ENCODE results near the gene LRRC36. TPM values are rescaled to one million over a fixed set of nuclear protein-coding genes. Genes with fewer than 3 reads are reported as not detected.

Gene LRRC36
- total and polyA plus RNA-seq, 2 experiments from 2014 or later: 1.2 TPM; not detected in 1

GRCh38 chr16:67399749-67400704 is 73.4 kb downstream of the LRRC36 start:
- Histone ChIP-seq H3K27ac (ENCODE audit: low read depth) (no peak overlapping the region), H3K4me3 (no peak overlapping the region), H4K20me1 (replicated peaks; ENCODE audit: insufficient read depth) (no peaks in the 10 kb centered on the region), H3K9me2 (ENCODE audit: insufficient read depth) (no peaks in the 10 kb centered on the region), H3K36me3 (ENCODE audit: insufficient read depth) (no peaks in the 10 kb centered on the region), H2AFZ (peak overlapping the region; percentile 72; the same call in 1 of the 2 replicates), H3K4me2 (no peak overlapping the region), H3K27me3 (ENCODE audit: insufficient read depth) (peaks cover 14% of the 10 kb centered on the region), H3F3A (replicated peaks; ENCODE audit: low read depth) (0 out of 2 replicates have a peak, but pooled peaks cover 10% of the 10 kb centered on the region), H3K4me1 (ENCODE audit: insufficient read depth) (peaks cover 29% of the 10 kb centered on the region), H3K79me2 (replicated peaks; ENCODE audit: insufficient read depth) (no peaks in the 10 kb centered on the region)
- Mint-ChIP-seq H3K4me1 (peaks cover 31% of the 10 kb centered on the region), H3K27ac (no peak overlapping the region), H3K36me3 (ENCODE audit: low read depth) (no peaks in the 10 kb centered on the region; the same call in 2 of the 3 replicates), H3K4me3 (no peak overlapping the region), H3K9me3 (no peaks in the 10 kb centered on the region), H3K27me3 (ENCODE audit: insufficient read depth, low read depth, poor library complexity) (peaks cover 24% of the 10 kb centered on the region)
- ATAC-seq (no peak), DNase-seq (ENCODE audit: low spot score) (no peak)
- no peak for TF ChIP-seq ETS1 (IDR thresholded peaks at IDR 0.05)
- no peak for TF ChIP-seq EZH2phosphoT487 (IDR thresholded peaks at IDR 0.05; ENCODE audit: unreplicated experiment)
- no peak for TF ChIP-seq EZH2 (IDR thresholded peaks at IDR 0.05; ENCODE audit: low read depth, unreplicated experiment)
- TF ChIP-seq REST (IDR thresholded peaks at IDR 0.05; ENCODE audit: unreplicated experiment): no peak
- no peak for TF ChIP-seq ZNF331 (CRISPR knock-in tag; IDR thresholded peaks at IDR 0.05; ENCODE audit: low read depth)
- no peak for TF ChIP-seq POLR2AphosphoS5 (IDR thresholded peaks at IDR 0.05; ENCODE audit: low read depth)
- TF ChIP-seq NANOG (IDR thresholded peaks at IDR 0.05; ENCODE audit: borderline replicate concordance): no peak
- TF ChIP-seq ZNF114 (CRISPR knock-in tag; IDR thresholded peaks at IDR 0.05): no peak
- no peak for TF ChIP-seq JUNB (IDR thresholded peaks at IDR 0.05; ENCODE audit: unreplicated experiment)
- no peak for TF ChIP-seq CREB1 (CRISPR knock-in tag; IDR thresholded peaks at IDR 0.05; ENCODE audit: low read depth)
- no peak for TF ChIP-seq CTCF (conservative IDR thresholded peaks at IDR 0.05; ENCODE audit: low read depth in 2 of 2)
- TF ChIP-seq ZNF462 (CRISPR knock-in tag; IDR thresholded peaks at IDR 0.05): no peak
- no peak for TF ChIP-seq STAT1 (IDR thresholded peaks at IDR 0.05; ENCODE audit: unreplicated experiment)
